GM12891 (cell line): Measurements from ENCODE around the gene PARVB.

Source experiments
- POLR2A ChIP-seq: IDR thresholded peaks from 2 replicates; pipeline ENCODE4 v1.6.1; 2011; ENCODE audit warnings: low read depth, low read length, control low read depth
- POLR2AphosphoS5 ChIP-seq: IDR thresholded peaks from 2 replicates; pipeline ENCODE4 v1.6.1; 2011; ENCODE audit warnings: low read depth, low read length, control low read depth
- POU2F2 ChIP-seq: IDR thresholded peaks from 2 replicates; pipeline ENCODE4 v1.6.1; 2011; ENCODE audit warnings: low read depth, mild to moderate bottlenecking, control low read depth, low read length, moderate library complexity

- TF ChIP-seq POLR2AphosphoS5: no peak
- TF ChIP-seq POLR2A: no peak
- TF ChIP-seq POU2F2: no peak
These were observed 95.7 kb downstream of the PARVB start for GRCh38 chr22:44119669-44120313.
